HUDEP-2 (cell line): ENCODE results near the gene PRKCE.
A peak's percentile ranks its signal among the peaks of the same experiment; 100 is the strongest.

Source experiments
- DNase-seq, 76 experiments: peaks; one replicate each; lab custom pipeline; 2025; ENCODE audit not compliant: unreplicated experiment in 76 of 76; lab: John Stamatoyannopoulos, UW

PRKCE gene

GRCh38 chr2:45946023-45946422 lies 294.5 kb downstream of the PRKCE start:
- peak in 2 of 76 experiments; percentile 1 to 5 for DNase-seq

GRCh38 chr2:45950606-45951005 lies 299.1 kb downstream of the PRKCE start:
- DNase-seq: no peak

- DNase-seq: no peak
These were observed 299.7 kb downstream of the PRKCE start for GRCh38 chr2:45951025-45951727.

- DNase-seq: no peak
These were observed 301.1 kb downstream of the PRKCE start for GRCh38 chr2:45952591-45952990.

- no peak for DNase-seq
These were observed 302.0 kb downstream of the PRKCE start for GRCh38 chr2:45953376-45954027.

GRCh38 chr2:45954233-45954850 lies 302.9 kb downstream of the PRKCE start:
- DNase-seq: no peak

GRCh38 chr2:45957533-45958227 lies 306.2 kb downstream of the PRKCE start:
- no peak for DNase-seq

- no peak for DNase-seq
These were observed 308.8 kb downstream of the PRKCE start for GRCh38 chr2:45960057-45960863.

- DNase-seq: no peak
These were observed 310.9 kb downstream of the PRKCE start for GRCh38 chr2:45962177-45962921.

- DNase-seq: no peak
These were observed 312.3 kb downstream of the PRKCE start for GRCh38 chr2:45963816-45964215.

GRCh38 chr2:45964223-45964841 lies 312.9 kb downstream of the PRKCE start:
- DNase-seq: peak in 7 of 76 experiments; percentile 2 to 12 (median 4)

- no peak for DNase-seq
These were observed 313.4 kb downstream of the PRKCE start for GRCh38 chr2:45964906-45965305.

- DNase-seq: no peak
These were observed 314.5 kb downstream of the PRKCE start for GRCh38 chr2:45965871-45966498.

- no peak for DNase-seq
These were observed 317.6 kb downstream of the PRKCE start for GRCh38 chr2:45968946-45969584.

GRCh38 chr2:45973426-45973825 lies 322.0 kb downstream of the PRKCE start:
- DNase-seq: no peak

- DNase-seq: no peak
These were observed 322.6 kb downstream of the PRKCE start for GRCh38 chr2:45974056-45974455.

GRCh38 chr2:45974762-45975408 lies 323.4 kb downstream of the PRKCE start:
- DNase-seq: no peak
